ENCODE measurements around the gene RNF146.

- TF ChIP-seq TBP (CRISPR knock-in tag; IDR thresholded peaks at IDR 0.05) (no peak), ZNF549 (CRISPR knock-in tag; IDR thresholded peaks at IDR 0.05) (no peak), FOSL1 (CRISPR knock-in tag; IDR thresholded peaks at IDR 0.05; ENCODE audit: borderline replicate concordance) (no peak), MXI1 (IDR thresholded peaks at IDR 0.05; ENCODE audit: borderline replicate concordance, low read depth, low read length) (no peak), PRPF4 (IDR thresholded peaks at IDR 0.05; ENCODE audit: low read depth, low read length, poor library complexity, severe bottlenecking) (no peak), MAX (IDR thresholded peaks at IDR 0.05) (no peak), POLR2AphosphoS5 (IDR thresholded peaks at IDR 0.05; ENCODE audit: low read depth, low read length) (no peak), PLRG1 (conservative IDR thresholded peaks at IDR 0.05) (no peak)
- TF ChIP-seq, protein P1, sequence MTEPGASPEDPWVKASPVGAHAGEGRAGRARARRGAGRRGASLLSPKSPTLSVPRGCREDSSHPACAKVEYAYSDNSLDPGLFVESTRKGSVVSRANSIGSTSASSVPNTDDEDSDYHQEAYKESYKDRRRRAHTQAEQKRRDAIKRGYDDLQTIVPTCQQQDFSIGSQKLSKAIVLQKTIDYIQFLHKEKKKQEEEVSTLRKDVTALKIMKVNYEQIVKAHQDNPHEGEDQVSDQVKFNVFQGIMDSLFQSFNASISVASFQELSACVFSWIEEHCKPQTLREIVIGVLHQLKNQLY (CRISPR knock-in tag; IDR thresholded peaks at IDR 0.05) = no peak
Observed at GRCh38 chr6:127332383-127332961, 65.8 kb downstream of the RNF146 start.
